Mesendoderm (in vitro differentiated cells): ENCODE results near the gene NAV2.

ENCODE experiments used
- DNase-seq: peaks from one replicate; pipeline ENCODE4 v3.0.0; 2013
- H2AK5ac ChIP-seq: 2 replicates; pipeline ENCODE4 v1.6.1; 2013; ENCODE audit warnings: low read length, inconsistent platforms
- H2BK120ac ChIP-seq: 2 replicates; pipeline ENCODE4 v1.6.1; 2013; ENCODE audit warnings: low read depth, mild to moderate bottlenecking, low read length, moderate library complexity, mixed read lengths
- H2BK15ac ChIP-seq: replicated peaks from 2 replicates; pipeline ENCODE4 v1.6.1; 2013; ENCODE audit warnings: low read depth, mild to moderate bottlenecking, moderate library complexity
- H2BK5ac ChIP-seq: 2 replicates; pipeline ENCODE4 v1.6.1; 2013; ENCODE audit warnings: low read length, inconsistent platforms
- H3K18ac ChIP-seq: 2 replicates; pipeline ENCODE4 v1.6.1; 2013; ENCODE audit warnings: mild to moderate bottlenecking, low read length, mixed read lengths
- H3K23ac ChIP-seq: one replicate; pipeline ENCODE4 v1.6.1; 2013; ENCODE audit warnings: low read length
- H3K27ac ChIP-seq: 2 replicates; pipeline ENCODE4 v1.5.1; 2013; ENCODE audit warnings: low read depth, mild to moderate bottlenecking, inconsistent platforms, low read length, moderate library complexity
- H3K27me3 ChIP-seq: 2 replicates; pipeline ENCODE4 v1.6.1; 2013; ENCODE audit warnings: low read length, control low read depth, mild to moderate bottlenecking, inconsistent platforms; ENCODE audit not compliant: insufficient read depth, poor library complexity
- H3K36me3 ChIP-seq: 2 replicates; pipeline ENCODE4 v1.6.1; 2013; ENCODE audit warnings: low read length, inconsistent platforms; ENCODE audit not compliant: control insufficient read depth, insufficient read depth
- H3K4ac ChIP-seq: one replicate; pipeline ENCODE4 v1.6.1; 2013; ENCODE audit warnings: low read depth, mild to moderate bottlenecking, low read length, moderate library complexity
- H3K4me1 ChIP-seq: 2 replicates; pipeline ENCODE4 v1.6.1; 2013; ENCODE audit warnings: low read depth, low read length, inconsistent platforms; ENCODE audit not compliant: control insufficient read depth
- H3K4me2 ChIP-seq: 2 replicates; pipeline ENCODE4 v1.6.1; 2013; ENCODE audit warnings: low read length
- H3K4me3 ChIP-seq: 2 replicates; pipeline ENCODE4 v1.5.1; 2013; ENCODE audit warnings: mild to moderate bottlenecking, low read length
- H3K56ac ChIP-seq: one replicate; pipeline ENCODE4 v1.6.1; 2013; ENCODE audit warnings: low read length
- H3K79me1 ChIP-seq: 2 replicates; pipeline ENCODE4 v1.6.1; 2013; ENCODE audit warnings: low read length, inconsistent platforms
- H3K79me2 ChIP-seq: 2 replicates; pipeline ENCODE4 v1.6.1; 2013; ENCODE audit warnings: mild to moderate bottlenecking, low read length; ENCODE audit not compliant: control insufficient read depth, insufficient read depth
- H3K9ac ChIP-seq: 2 replicates; pipeline ENCODE4 v1.6.1; 2013; ENCODE audit warnings: low read length, inconsistent platforms
- H4K5ac ChIP-seq: one replicate; pipeline ENCODE4 v1.6.1; 2013; ENCODE audit warnings: low read length
- H4K8ac ChIP-seq: one replicate; pipeline ENCODE4 v1.6.1; 2013; ENCODE audit warnings: low read depth, mild to moderate bottlenecking, control low read depth, low read length, moderate library complexity
- WGBS: extraction: QIAGEN DNeasy Blood & Tissue Kit; methylation state at CpG from one replicate; pipeline ENCODE4 v1.1.7; 2013; ENCODE audit warnings: low lambda C conversion rate, missing lambda C conversion rate; ENCODE audit not compliant: insufficient coverage; ENCODE audit errors: extremely low coverage; 5-methylcytosine and 5-hydroxymethylcytosine counted together

NAV2 gene

DNA sequence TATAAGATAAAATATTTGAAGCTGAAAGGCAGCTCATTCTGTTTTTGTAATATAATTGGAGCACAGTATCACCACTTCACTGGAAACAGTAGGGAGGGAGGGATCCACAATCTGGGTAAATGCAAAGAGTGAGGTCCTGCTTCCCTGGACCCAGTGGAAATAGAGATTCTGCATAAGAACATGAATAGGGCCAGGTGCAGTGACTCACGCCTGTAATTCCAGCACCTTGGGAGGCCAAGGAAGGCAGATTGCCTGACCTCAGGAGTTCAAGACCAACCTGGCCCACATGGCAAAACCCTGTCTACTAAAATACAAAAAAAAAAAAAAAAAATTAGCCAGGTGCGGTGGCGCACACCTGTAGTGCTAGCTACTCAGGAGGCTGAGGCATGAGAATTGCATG is 303.9 kb downstream of the NAV2 start:
- no CpG with 5 or more reads among the region's 3 CpGs for WGBS
- no peak overlapping the region for H3K4me3 ChIP-seq
- H3K36me3 ChIP-seq = no peaks in the 10 kb centered on the region
- H4K5ac ChIP-seq = no peak overlapping the region
- H3K4me1 ChIP-seq = peaks cover 8% of the 10 kb centered on the region
- no peak overlapping the region for H3K4me2 ChIP-seq
- H3K27me3 ChIP-seq = no peaks in the 10 kb centered on the region
- H3K23ac ChIP-seq = no peak overlapping the region
- no peak overlapping the region for H3K9ac ChIP-seq
- no peak overlapping the region for H4K8ac ChIP-seq
- no peak overlapping the region for H2BK5ac ChIP-seq
- no peak overlapping the region for H2BK15ac ChIP-seq
- DNase-seq = no peak
- H3K56ac ChIP-seq = no peak overlapping the region
- H2BK120ac ChIP-seq = no peak overlapping the region
- H2AK5ac ChIP-seq = no peak overlapping the region
- no peaks in the 10 kb centered on the region for H3K79me2 ChIP-seq
- H3K79me1 ChIP-seq = no peaks in the 10 kb centered on the region
- no peak overlapping the region for H3K18ac ChIP-seq
- no peak overlapping the region for H3K27ac ChIP-seq
- no peak overlapping the region for H3K4ac ChIP-seq

DNA sequence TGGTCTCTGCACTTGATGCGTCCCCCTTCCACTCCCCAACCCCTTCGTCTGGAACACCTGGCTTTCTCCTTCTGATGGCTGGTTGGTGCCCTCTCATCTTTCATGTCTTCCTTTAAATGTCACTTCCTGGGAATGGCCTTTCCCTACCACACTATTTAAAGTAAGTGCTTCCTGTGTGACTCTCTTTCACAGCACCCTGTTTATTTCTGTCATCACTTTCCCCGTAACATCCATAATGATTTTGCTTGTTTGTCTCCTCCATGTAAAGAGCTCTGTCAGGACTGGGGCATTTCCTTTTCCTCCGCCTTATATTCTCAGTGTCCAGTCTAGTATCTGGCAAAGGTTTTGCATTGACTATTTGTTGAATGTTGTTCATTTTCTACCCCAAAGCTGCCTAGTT is 304.7 kb downstream of the NAV2 start:
- WGBS = no CpG with 5 or more reads among the region's 4 CpGs
- Histone ChIP-seq H2BK15ac (no peak overlapping the region), H3K18ac (no peak overlapping the region), H2AK5ac (no peak overlapping the region), H3K9ac (no peak overlapping the region), H3K4ac (no peak overlapping the region), H3K56ac (no peak overlapping the region), H3K23ac (no peak overlapping the region), H2BK120ac (no peak overlapping the region), H3K27me3 (no peaks in the 10 kb centered on the region), H3K36me3 (no peaks in the 10 kb centered on the region), H3K79me2 (no peaks in the 10 kb centered on the region), H4K8ac (no peak overlapping the region), H2BK5ac (no peak overlapping the region), H3K27ac (no peak overlapping the region), H3K4me3 (no peak overlapping the region), H4K5ac (no peak overlapping the region), H3K4me2 (no peak overlapping the region), H3K4me1 (peaks cover 6% of the 10 kb centered on the region), H3K79me1 (no peaks in the 10 kb centered on the region)
- no peak for DNase-seq

DNA sequence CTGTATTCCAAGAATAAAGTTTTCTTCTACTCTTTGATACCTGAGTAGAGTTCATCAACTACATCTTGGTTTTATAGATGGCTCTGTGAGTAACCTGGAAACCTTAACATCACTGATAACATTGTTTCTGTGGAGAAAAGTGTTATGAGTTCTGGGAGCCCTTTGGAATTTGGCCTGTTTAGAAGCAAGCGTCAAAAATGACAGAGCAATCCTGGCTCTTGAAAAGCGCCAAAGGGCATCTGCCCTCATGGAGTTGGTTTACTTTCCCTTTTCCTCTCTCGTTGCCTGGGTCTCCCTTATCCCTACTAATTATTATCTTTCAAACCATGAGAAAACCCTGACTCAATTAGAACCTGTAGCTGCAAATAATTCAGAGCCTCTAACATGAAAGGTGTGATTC is 307.6 kb downstream of the NAV2 start:
- H3K9ac ChIP-seq = no peak overlapping the region
- no peak overlapping the region for H2BK15ac ChIP-seq
- H3K4me1 ChIP-seq = peaks cover 8% of the 10 kb centered on the region
- H3K36me3 ChIP-seq = no peaks in the 10 kb centered on the region
- H3K27ac ChIP-seq = no peak overlapping the region
- H3K4me3 ChIP-seq = no peak overlapping the region
- H2BK5ac ChIP-seq = no peak overlapping the region
- no peak overlapping the region for H3K56ac ChIP-seq
- H3K23ac ChIP-seq = no peak overlapping the region
- peaks cover 18% of the 10 kb centered on the region for H3K79me2 ChIP-seq
- H4K5ac ChIP-seq = no peak overlapping the region
- no peaks in the 10 kb centered on the region for H3K27me3 ChIP-seq
- no peak for DNase-seq
- H3K4me2 ChIP-seq = no peak overlapping the region
- no peak overlapping the region for H2AK5ac ChIP-seq
- no peak overlapping the region for H4K8ac ChIP-seq
- H3K18ac ChIP-seq = no peak overlapping the region
- WGBS = no CpG with 5 or more reads among the region's 3 CpGs
- H2BK120ac ChIP-seq = no peak overlapping the region
- H3K79me1 ChIP-seq = no peaks in the 10 kb centered on the region
- no peak overlapping the region for H3K4ac ChIP-seq

- Histone ChIP-seq H3K4ac (peak overlapping the region; percentile 59), H4K5ac (no peak overlapping the region), H4K8ac (no peak overlapping the region), H3K79me1 (no peaks in the 10 kb centered on the region), H2BK15ac (peak overlapping the region; percentile 45), H3K4me1 (peaks cover 13% of the 10 kb centered on the region), H3K4me2 (no peak overlapping the region), H3K79me2 (peaks cover 23% of the 10 kb centered on the region), H3K23ac (no peak overlapping the region), H3K18ac (no peak overlapping the region), H3K9ac (no peak overlapping the region), H3K4me3 (no peak overlapping the region), H2AK5ac (no peak overlapping the region), H3K56ac (no peak overlapping the region), H3K27ac (no peak overlapping the region), H2BK120ac (no peak overlapping the region), H2BK5ac (no peak overlapping the region), H3K36me3 (no peaks in the 10 kb centered on the region), H3K27me3 (no peaks in the 10 kb centered on the region)
- no CpG with 5 or more reads among the region's 4 CpGs for WGBS
- DNase-seq = no peak
Observed at GRCh38 chr11:20020716-20021115, 308.1 kb downstream of the NAV2 start.

DNA sequence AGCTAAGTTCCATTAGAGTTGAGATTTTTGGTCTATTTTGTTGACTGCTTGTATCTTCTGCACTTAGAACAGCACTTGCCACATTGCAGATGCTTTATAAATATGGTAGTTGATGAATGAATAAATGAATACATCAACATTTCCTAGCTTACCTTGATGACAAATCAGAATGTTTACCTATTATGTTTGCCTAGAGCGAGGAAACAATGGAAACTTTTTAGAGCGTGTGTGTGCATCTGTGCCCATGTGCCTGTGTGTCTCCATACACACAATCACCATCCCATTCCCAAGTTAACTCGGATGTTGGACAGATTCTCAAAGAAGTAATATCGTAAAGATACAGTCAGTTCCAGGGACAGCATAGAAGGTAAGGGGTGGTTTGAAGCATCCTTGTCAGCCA is 308.6 kb downstream of the NAV2 start:
- Histone ChIP-seq H3K23ac (no peak overlapping the region), H2AK5ac (no peak overlapping the region), H2BK5ac (no peak overlapping the region), H4K5ac (no peak overlapping the region), H4K8ac (no peak overlapping the region), H3K4me2 (no peak overlapping the region), H3K4me1 (peaks cover 16% of the 10 kb centered on the region), H3K79me1 (no peaks in the 10 kb centered on the region), H3K18ac (peak overlapping the region; percentile 63), H3K4me3 (no peak overlapping the region), H3K9ac (no peak overlapping the region), H2BK15ac (peak overlapping the region; percentile 45), H3K27ac (no peak overlapping the region), H3K36me3 (no peaks in the 10 kb centered on the region), H3K79me2 (peaks cover 26% of the 10 kb centered on the region), H3K4ac (no peak overlapping the region), H3K56ac (peak overlapping the region; percentile 78), H2BK120ac (peak overlapping the region; percentile 61), H3K27me3 (no peaks in the 10 kb centered on the region)
- WGBS = no CpG with 5 or more reads among the region's 4 CpGs
- no peak for DNase-seq

DNA sequence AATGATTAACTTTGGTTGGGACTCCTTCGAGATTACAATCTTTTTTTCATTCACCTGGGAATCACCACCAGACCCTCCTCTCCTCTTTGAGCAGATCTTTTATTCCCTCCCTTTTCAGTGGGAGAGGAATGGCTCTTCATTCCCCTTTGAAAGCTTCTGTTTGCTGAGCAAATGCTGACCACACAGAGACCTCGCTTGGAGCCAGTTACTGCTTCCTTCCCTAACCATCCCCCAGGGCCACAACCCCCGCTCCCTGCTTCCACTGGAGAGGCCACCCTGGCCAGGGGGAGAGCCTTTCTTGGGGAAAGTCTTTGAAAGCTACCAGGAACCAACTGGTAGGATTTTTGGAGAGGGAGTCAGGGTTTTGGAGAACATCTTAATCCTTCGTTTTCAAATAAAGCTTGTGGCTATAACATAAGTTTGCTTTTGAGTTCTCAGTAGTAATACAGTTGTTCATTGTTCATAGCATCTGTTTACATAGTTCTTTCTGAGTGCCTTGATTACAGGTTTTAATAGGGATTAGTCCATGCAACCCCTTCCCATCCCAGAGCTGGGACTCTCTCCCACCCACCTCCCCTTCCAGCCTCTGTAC is 309.2 kb downstream of the NAV2 start:
- Histone ChIP-seq H3K79me2 (peaks cover 29% of the 10 kb centered on the region), H3K18ac (peak overlapping the region; percentile 63), H3K4me1 (peaks cover 16% of the 10 kb centered on the region), H3K23ac (no peak overlapping the region), H3K27ac (peak overlapping the region; percentile 60), H2BK5ac (peak overlapping the region; percentile 36), H2BK15ac (no peak overlapping the region), H4K5ac (no peak overlapping the region), H3K27me3 (no peaks in the 10 kb centered on the region), H3K4me3 (no peak overlapping the region), H2AK5ac (no peak overlapping the region), H3K4ac (no peak overlapping the region), H2BK120ac (peak overlapping the region; percentile 61), H3K36me3 (no peaks in the 10 kb centered on the region), H4K8ac (peak overlapping the region; percentile 1), H3K56ac (peak overlapping the region; percentile 78), H3K4me2 (no peak overlapping the region), H3K9ac (peak overlapping the region; percentile 52), H3K79me1 (no peaks in the 10 kb centered on the region)
- DNase-seq = no peak
- no CpG with 5 or more reads among the region's 4 CpGs for WGBS
